GM18526 (cell line): ENCODE data around the gene TROAP.

Experiments
- POLR2A ChIP-seq: IDR thresholded peaks from 3 replicates; pipeline ENCODE4 v1.6.1; 2011; ENCODE audit not compliant: insufficient read length; ENCODE audit errors: extremely low read depth

The TROAP gene

GRCh38 chr12:49293056-49293956 lies 29.7 kb upstream of the TROAP start:
- TF ChIP-seq POLR2A, result no peak

DNA sequence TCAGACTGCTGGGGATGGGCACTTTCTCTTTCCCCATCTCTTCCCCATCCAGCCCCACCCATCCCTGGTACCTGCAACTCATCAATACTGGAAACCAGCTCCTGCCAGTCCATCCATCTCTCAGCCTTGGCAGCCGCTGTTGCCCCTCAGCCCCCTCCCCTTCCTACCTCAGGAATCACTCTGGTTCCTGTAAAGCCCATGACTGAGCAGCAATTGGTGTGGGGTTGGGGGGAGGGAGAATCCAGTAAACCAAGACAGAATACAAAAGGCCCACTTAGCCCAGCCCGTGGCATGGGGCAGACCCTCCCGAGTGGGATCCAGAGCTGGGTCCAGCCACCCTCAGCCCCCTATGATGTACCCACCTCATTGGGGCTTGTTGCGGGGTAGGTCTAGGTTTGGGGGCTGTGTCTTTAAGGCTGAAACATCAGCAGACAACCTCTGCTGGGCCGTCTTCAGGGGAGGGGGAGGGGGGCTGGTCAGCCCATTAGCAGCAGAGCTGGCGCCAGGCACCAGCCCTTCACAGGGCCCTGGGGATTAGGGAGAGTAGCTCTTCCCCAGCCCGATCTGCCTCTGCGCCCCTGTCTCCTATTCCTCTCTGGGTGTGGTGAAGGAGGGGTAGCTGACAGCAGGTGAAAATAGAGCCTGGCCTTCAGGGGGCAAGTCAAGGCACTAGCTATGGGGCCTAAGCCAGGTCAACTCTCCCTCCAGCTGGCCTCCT lies 28.8 kb upstream of the TROAP start:
- TF ChIP-seq POLR2A, result no peak

DNA sequence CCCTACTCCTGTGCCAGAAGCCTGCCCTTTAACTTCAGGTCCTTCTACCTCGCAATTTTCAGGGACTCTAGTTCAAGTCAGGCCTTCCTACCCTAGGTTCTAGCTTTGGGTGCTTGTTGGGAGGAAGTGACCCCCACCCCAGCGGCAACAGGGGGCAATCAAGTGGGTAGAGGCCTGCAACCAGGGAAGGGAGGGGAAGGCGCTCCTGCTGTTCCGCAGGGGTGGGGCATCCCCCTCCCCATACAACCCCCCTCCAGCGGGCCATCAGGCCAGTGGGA lies 28.3 kb upstream of the TROAP start:
- no peak for TF ChIP-seq POLR2A

DNA sequence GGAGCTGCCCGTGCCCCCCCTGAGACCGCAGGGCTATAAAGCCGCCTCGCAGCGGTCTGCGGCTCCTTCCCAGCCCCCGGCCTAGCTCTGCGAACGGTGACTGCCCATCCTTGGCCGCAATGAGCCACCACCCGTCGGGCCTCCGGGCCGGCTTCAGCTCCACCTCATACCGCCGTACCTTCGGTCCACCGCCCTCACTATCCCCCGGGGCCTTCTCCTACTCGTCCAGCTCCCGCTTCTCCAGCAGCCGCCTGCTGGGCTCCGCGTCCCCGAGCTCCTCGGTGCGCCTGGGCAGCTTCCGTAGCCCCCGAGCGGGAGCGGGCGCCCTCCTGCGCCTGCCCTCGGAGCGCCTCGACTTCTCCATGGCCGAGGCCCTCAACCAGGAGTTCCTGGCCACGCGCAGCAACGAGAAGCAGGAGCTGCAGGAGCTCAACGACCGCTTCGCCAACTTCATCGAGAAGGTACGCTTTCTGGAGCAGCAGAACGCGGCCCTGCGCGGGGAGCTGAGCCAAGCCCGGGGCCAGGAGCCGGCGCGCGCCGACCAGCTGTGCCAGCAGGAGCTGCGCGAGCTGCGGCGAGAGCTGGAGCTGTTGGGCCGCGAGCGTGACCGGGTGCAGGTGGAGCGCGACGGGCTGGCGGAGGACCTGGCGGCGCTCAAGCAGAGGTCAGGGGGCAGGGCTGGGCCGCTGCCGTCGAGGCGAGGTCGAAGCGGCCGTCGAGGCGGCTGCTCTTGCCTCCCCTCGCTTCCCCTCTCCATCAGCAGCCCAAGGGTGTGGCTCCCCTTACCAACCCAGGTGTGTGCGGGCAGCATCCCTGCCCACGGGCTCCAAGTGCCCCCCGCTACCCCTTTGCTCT lies 27.7 kb upstream of the TROAP start, which contains the start of gene PRPH:
Gene PRPH (plus strand): TSS at position 66 of the 855 bp plus-strand sequence. CDS start 54 bp downstream, at position 120.
- no peak for TF ChIP-seq POLR2A

GRCh38 chr12:49296034-49296835 lies 26.8 kb upstream of the TROAP start:
- no peak for TF ChIP-seq POLR2A

GRCh38 chr12:49296836-49297694 lies 26.0 kb upstream of the TROAP start:
- TF ChIP-seq POLR2A, result no peak

DNA sequence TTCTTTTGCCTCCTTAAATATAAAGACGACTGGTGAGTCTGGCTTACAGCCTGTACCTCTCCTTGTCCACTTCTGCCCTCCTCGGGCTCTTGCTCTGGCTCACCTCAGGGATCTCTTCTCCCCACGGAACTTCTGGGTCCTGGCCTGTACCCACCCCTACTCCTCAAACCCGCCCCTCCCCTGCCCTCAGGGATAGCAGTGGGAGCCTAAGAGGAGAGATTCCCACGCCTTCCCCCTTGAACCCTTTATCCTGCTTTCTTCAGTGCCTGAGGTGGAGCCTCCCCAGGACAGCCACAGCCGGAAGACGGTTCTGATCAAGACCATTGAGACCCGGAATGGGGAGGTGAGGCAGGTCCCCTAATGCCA lies 25.4 kb upstream of the TROAP start:
- TF ChIP-seq POLR2A, result no peak

DNA sequence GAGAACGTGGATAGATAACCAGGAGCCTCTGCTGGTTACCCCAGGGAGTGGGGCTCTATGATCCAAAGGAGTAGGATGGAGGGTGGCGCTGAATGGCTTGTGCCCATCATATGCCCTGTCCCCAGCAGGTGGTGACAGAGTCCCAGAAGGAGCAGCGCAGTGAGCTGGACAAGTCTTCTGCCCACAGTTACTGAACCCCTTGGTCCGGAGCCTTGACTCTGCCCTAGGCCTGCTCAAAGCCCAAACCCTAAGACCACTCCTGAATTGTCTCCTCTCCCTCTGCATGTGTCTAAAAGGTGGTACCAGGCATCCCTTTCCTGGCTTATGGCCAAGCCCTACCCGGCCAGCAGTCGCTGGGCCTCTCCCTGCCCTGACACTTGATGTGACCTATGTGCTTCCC lies 24.9 kb upstream of the TROAP start:
- TF ChIP-seq POLR2A, result no peak

- no peak for TF ChIP-seq POLR2A
These were observed 21.3 kb upstream of the TROAP start for GRCh38 chr12:49301760-49302159.

GRCh38 chr12:49304161-49304560 lies 18.9 kb upstream of the TROAP start:
- TF ChIP-seq POLR2A, result no peak

GRCh38 chr12:49305762-49306510 lies 17.1 kb upstream of the TROAP start:
- no peak for TF ChIP-seq POLR2A

GRCh38 chr12:49309386-49309785 lies 13.7 kb upstream of the TROAP start:
- no peak for TF ChIP-seq POLR2A

DNA sequence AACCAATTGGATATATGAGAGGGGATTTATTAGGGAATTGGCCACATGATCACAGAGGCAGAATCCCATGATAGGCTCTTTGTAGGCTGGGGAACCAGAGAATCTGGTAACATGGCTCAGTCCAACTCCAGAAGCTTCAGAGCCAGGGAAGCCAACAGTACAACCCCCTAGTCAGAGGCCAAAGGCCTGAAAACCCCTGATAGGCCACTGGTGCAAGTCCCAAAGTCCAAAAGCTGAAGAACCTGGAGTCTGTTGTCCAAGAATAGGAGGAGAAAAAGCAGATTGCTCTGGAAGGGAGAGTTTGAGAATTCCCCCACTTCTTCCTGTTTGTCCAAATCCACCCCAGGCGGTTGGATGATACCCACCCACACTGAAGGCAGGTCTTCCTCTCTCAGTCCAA lies 8.2 kb upstream of the TROAP start:
- no peak for TF ChIP-seq POLR2A
